ENCODE results near the gene CTU1.

GRCh38 chr19:51055866-51056265, 52.3 kb downstream of the CTU1 start:
- TF ChIP-seq CTCF (IDR thresholded peaks at IDR 0.05) (no peak), ZFX (IDR thresholded peaks at IDR 0.05; ENCODE audit: borderline replicate concordance) (no peak)
